Body of pancreas (tissue), 4 donors: ENCODE data around the gene FYB1. TPM values are rescaled to one million over a fixed set of nuclear protein-coding genes. Genes with fewer than 3 reads are reported as not detected.

Source experiments
- ATAC-seq: fragments of 150-250 bp; one replicate; pipeline ENCODE4 v1.9.1; 2016
- DNase-seq, 4 donors: peaks; one replicate each; pipeline ENCODE4 v3.0.0-alpha.2; 2019
- H3K27ac ChIP-seq, 4 donors: fragments of 200-600 bp; sonication (generic); 1 replicate in 3 of 4; 2 replicates in 1 of 4; pipeline versions ENCODE4 v1.5.1 to v1.6.1; 2016 to 2019; ENCODE audit warnings: mild to moderate bottlenecking in 1 of 4, mixed read lengths in 1 of 4, moderate library complexity in 1 of 4
- H3K27me3 ChIP-seq, 2 donors: fragments of 200-600 bp; sonication (generic); one replicate each; pipeline ENCODE4 v1.6.0; 2016; ENCODE audit warnings: mild to moderate bottlenecking in 1 of 2
- H3K36me3 ChIP-seq, 2 donors: fragments of 200-600 bp; sonication (generic); replicated peaks in 1 of 2; 2 replicates each; pipeline ENCODE4 v1.5.1; 2016; ENCODE audit warnings: low read depth in 2 of 2; ENCODE audit not compliant: insufficient read depth in 1 of 2
- H3K4me1 ChIP-seq: fragments of 200-600 bp; sonication (generic); one replicate; pipeline ENCODE4 v1.6.0; 2016
- H3K4me3 ChIP-seq, 2 donors: fragments of 200-600 bp; sonication (generic); 1 replicate in 1 of 2; 2 replicates in 1 of 2; pipeline ENCODE4 v1.5.1; 2016 to 2019
- H3K9me3 ChIP-seq, 3 donors: fragments of 200-600 bp; sonication (generic); 1 replicate in 2 of 3; 2 replicates in 1 of 3; pipeline ENCODE4 v1.5.1; 2016
- POLR2A ChIP-seq, 3 donors: fragments of 450-650 bp; IDR thresholded peaks; one replicate each; pipeline ENCODE4 v1.6.1; 2016; ENCODE audit warnings: antibody characterized with exemption in 3 of 3, mild to moderate bottlenecking in 2 of 3
- WGBS, 2 donors: methylation state at CpG; one replicate each; pipeline ENCODE4 v1.1.5; 2017; 5-methylcytosine and 5-hydroxymethylcytosine counted together
- intact Hi-C: fragments of 100-400 bp; cut with DNase I; formaldehyde crosslinking; loops from one replicate; pipeline ENCODE4 v1.15.1; 2023
- total RNA-seq, 2 donors: library from RNA; depleted of rRNA; stranded (reverse); fragments of >200 nt; gene quantifications; one replicate each; pipeline ENCODE4 v1.1.0, GENCODE V29; 2016
- TF ChIP-seq, protein P1 (sequence below), 7 experiments: fragments of 450-650 bp in 4 of 7; fragments of 200-600 bp in 3 of 7; sonication (generic) in 3 of 7; IDR thresholded peaks; one replicate each; pipeline ENCODE4 v1.5.1; 2016 to 2019; ENCODE audit warnings: antibody characterized with exemption in 7 of 7

FYB1 gene
- total RNA-seq, 2 donors from 2014 or later: 2.9 to 3.0 TPM

DNA sequence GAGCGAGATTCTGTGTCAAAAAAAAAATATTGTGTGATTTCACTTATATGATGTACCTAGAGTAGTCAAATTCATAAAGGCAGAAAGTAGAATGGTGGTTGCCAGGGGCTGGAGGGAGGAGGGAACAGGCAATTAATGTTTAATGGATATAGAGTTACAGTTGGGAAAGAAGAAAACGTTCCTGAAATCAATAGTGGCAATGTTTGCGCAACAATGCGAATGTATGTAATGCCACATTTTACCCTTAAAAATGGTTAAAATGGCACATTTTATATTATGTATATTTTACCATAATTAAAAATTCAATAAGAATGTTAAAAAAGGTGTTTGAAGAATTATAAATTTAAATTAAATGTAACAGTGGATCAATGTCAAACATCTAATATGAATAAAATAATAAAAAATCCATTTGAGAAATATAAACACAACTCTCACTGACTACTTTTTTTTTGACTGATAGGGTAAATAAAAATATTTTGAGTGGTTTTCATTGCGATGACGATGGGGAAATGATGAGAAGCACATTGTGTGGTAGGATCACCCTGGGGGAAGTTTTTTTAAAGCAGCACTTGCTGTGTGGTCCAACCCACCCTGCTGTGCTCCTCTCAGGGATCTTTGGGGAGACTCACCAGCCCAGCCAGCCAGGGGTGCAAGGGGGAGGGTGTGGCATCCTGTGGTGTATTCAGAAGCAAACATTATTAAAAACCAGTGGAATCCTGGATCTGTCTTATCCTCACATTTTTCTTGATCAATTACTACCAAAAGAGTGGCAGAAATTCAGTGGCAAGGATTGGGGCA is 4.3 kb downstream of the FYB1 start:
- Histone ChIP-seq H3K4me3 (no peak overlapping the region), H3K27ac (no peak overlapping the region), H3K9me3 (no peaks in the 10 kb centered on the region), H3K4me1 (no peaks in the 10 kb centered on the region), H3K27me3 (no peaks in the 10 kb centered on the region), H3K36me3 (no peaks in the 10 kb centered on the region)
- ATAC-seq (no peak), DNase-seq (no peak)
- TF ChIP-seq POLR2A (IDR thresholded peaks at IDR 0.05): no peak
- TF ChIP-seq, protein P1, sequence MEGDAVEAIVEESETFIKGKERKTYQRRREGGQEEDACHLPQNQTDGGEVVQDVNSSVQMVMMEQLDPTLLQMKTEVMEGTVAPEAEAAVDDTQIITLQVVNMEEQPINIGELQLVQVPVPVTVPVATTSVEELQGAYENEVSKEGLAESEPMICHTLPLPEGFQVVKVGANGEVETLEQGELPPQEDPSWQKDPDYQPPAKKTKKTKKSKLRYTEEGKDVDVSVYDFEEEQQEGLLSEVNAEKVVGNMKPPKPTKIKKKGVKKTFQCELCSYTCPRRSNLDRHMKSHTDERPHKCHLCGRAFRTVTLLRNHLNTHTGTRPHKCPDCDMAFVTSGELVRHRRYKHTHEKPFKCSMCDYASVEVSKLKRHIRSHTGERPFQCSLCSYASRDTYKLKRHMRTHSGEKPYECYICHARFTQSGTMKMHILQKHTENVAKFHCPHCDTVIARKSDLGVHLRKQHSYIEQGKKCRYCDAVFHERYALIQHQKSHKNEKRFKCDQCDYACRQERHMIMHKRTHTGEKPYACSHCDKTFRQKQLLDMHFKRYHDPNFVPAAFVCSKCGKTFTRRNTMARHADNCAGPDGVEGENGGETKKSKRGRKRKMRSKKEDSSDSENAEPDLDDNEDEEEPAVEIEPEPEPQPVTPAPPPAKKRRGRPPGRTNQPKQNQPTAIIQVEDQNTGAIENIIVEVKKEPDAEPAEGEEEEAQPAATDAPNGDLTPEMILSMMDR (IDR thresholded peaks at IDR 0.05): no peak
- intact Hi-C loops: no loop called here
- WGBS, 2 donors: 57 to 62% methylated on average over 6 of the region's 6 CpGs

DNA sequence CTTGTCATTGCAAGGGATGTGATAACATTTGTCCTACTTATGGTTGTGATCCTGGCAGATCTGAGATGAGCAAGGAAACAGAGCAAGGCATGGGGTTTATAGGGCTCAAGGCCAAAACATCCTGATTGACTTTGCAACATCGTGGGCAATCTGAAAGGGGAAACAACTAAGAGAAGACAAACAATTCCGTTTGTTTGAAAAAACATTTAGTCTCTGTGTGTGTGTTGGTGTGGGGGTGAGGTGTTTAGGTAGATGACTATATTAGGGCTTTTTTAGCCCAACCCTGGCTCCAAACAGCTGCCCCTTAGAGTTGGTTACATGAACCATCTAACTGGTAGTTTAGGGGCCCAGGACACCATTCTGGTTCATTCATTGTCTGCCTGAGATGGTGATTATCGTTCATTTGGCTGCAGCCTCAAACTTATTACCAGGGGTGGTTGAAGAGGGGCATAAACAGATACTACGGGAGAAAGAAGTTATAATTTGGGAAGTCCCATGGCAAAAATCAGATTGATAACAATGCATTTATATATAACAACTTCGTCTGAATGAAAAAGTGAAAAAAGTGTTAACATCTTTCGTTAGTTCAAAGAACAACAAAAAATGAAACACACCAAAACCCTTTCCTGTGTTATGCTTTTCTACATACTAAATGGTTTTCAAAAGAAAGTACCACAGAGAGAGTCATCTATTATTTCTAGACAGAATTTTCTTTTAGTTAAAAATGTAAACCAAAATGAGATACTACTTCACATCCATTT is 5.7 kb downstream of the FYB1 start:
- H3K4me3 ChIP-seq: no peak overlapping the region
- no peak for TF ChIP-seq POLR2A (IDR thresholded peaks at IDR 0.05)
- TF ChIP-seq, protein P1 (IDR thresholded peaks at IDR 0.05): no peak
- intact Hi-C loops: no loop called here
- DNase-seq (no peak), ATAC-seq (no peak)
- H3K27me3 ChIP-seq: no peaks in the 10 kb centered on the region
- H3K9me3 ChIP-seq: no peaks in the 10 kb centered on the region
- WGBS, 2 donors: 50 to 54% methylated on average over 6 of the region's 6 CpGs
- H3K4me1 ChIP-seq: no peaks in the 10 kb centered on the region
- no peak overlapping the region for H3K27ac ChIP-seq
- H3K36me3 ChIP-seq: no peaks in the 10 kb centered on the region

DNA sequence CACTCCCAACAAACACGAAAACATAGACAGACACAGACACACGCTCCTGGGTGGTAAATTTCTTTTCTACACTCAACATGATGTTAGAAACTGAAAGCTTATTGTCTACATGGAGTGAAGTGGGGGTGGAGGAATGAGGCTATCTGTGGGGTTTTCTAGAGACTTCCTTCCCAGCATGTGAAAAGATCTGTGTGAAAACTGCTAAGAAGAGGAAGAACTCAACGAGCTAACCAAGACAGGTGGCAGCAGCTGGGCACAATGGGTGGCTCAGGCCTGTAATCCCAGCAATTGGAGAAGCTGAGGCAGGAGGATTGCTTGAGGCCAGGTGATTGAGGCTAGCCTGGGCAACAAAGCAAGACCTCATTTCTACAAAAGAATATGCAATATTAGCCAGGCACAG is 7.6 kb downstream of the FYB1 start:
- H3K9me3 ChIP-seq: no peaks in the 10 kb centered on the region
- H3K27me3 ChIP-seq: no peaks in the 10 kb centered on the region
- ATAC-seq: no peak
- 52 to 56% methylated on average over 3 of the region's 3 CpGs for WGBS, 2 donors
- intact Hi-C loops: no loop called here
- no peak overlapping the region for H3K27ac ChIP-seq
- no peak for DNase-seq
- no peaks in the 10 kb centered on the region for H3K4me1 ChIP-seq
- no peak overlapping the region for H3K4me3 ChIP-seq
- no peaks in the 10 kb centered on the region for H3K36me3 ChIP-seq
- TF ChIP-seq POLR2A (IDR thresholded peaks at IDR 0.05): no peak
- TF ChIP-seq, protein P1 (IDR thresholded peaks at IDR 0.05): no peak

DNA sequence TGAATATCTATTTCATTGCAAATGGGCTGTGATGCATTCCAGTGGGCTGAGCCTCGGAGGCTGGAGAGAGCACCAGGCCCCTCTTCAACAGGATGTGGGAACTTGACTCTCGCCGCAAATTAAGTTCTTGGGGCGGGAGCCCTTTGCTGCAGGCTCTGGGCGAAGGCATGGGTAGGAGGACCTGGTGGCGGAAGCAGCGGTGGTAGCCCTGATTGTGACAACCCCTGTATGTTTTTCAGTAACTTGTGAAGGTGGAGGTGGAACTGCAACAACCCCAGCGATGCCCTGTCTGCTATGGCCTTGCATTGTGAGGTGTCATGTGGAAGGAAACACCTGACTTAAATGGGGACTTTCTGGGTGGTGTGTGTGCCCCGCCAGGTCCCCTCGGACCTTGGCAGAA is 9.4 kb downstream of the FYB1 start:
- peak in 1 of 4 donors; percentile 36 for DNase-seq
- WGBS, 2 donors: 59 to 94% methylated on average over 10 of the region's 10 CpGs
- no peak for ATAC-seq

More for the DNA sequence above, 9.4 kb downstream of the FYB1 start:
- TF ChIP-seq POLR2A (IDR thresholded peaks at IDR 0.05): no peak
- TF ChIP-seq, protein P1 (IDR thresholded peaks at IDR 0.05): no peak
- H3K27me3 ChIP-seq: no peaks in the 10 kb centered on the region
- no peak overlapping the region for H3K27ac ChIP-seq
- intact Hi-C loops: no loop called here
- H3K4me1 ChIP-seq: no peaks in the 10 kb centered on the region
- no peaks in the 10 kb centered on the region for H3K9me3 ChIP-seq
- H3K4me3 ChIP-seq: no peak overlapping the region
- no peaks in the 10 kb centered on the region for H3K36me3 ChIP-seq
